Testis (tissue), 2 donors: ENCODE results near the gene TNS1.

Experiments used
- CTCF ChIP-seq, 3 experiments: fragments of 450-650 bp in 2 of 3; fragments of 200-600 bp in 1 of 3; sonication (generic) in 1 of 3; IDR thresholded peaks; one replicate each; pipeline ENCODE4 v1.5.1; 2016 to 2019; ENCODE audit warnings: antibody characterized with exemption in 3 of 3, mild to moderate bottlenecking in 2 of 3, moderate library complexity in 1 of 3
- POLR2A ChIP-seq: fragments of 450-650 bp; IDR thresholded peaks from one replicate; pipeline ENCODE4 v1.6.1; 2017; ENCODE audit warnings: antibody characterized with exemption, mild to moderate bottlenecking, moderate library complexity

- no peak for TF ChIP-seq CTCF (IDR thresholded peaks at IDR 0.05)
- TF ChIP-seq POLR2A: no peak
These were observed 134.4 kb downstream of the TNS1 start for GRCh38 chr2:217868265-217868892.
